Choroid plexus epithelial cell (primary cell): ENCODE results near the gene TBPL1.

ENCODE experiments used
- DNase-seq: peaks from one replicate; pipeline ENCODE4 v3.0.0-alpha.2; 2010; ENCODE audit warnings: low read depth
- H3K4me3 ChIP-seq: 2 replicates; pipeline ENCODE4 v1.5.1; 2011; ENCODE audit warnings: low read depth, mild to moderate bottlenecking, control low read depth, low read length, moderate library complexity
- CTCF ChIP-seq: conservative IDR thresholded peaks from 2 replicates; pipeline ENCODE4 v1.5.1; 2011; ENCODE audit warnings: low read depth, mild to moderate bottlenecking, control low read depth, inconsistent platforms, low read length, moderate library complexity

Gene TBPL1

GRCh38 chr6:134028438-134028837 is 75.4 kb downstream of the TBPL1 start:
- no peak for DNase-seq
- H3K4me3 ChIP-seq: no peak overlapping the region
- no peak for TF ChIP-seq CTCF

GRCh38 chr6:134029495-134030455 is 76.8 kb downstream of the TBPL1 start:
- TF ChIP-seq CTCF: no peak
- no peak overlapping the region for H3K4me3 ChIP-seq
- peak; percentile 94 for DNase-seq

GRCh38 chr6:134031696-134032255 is 78.8 kb downstream of the TBPL1 start:
- DNase-seq: peak; percentile 72
- H3K4me3 ChIP-seq: no peak overlapping the region
- TF ChIP-seq CTCF: no peak

GRCh38 chr6:134034478-134034877 is 81.5 kb downstream of the TBPL1 start:
- DNase-seq: no peak
- H3K4me3 ChIP-seq: no peak overlapping the region
- TF ChIP-seq CTCF: no peak

- no peak overlapping the region for H3K4me3 ChIP-seq
Observed at GRCh38 chr6:134034961-134035822, 82.2 kb downstream of the TBPL1 start.

GRCh38 chr6:134035823-134036296 is 82.8 kb downstream of the TBPL1 start:
- no peak for TF ChIP-seq CTCF
- no peak overlapping the region for H3K4me3 ChIP-seq
- peak; percentile 35 for DNase-seq

More at GRCh38 chr6:134034961-134035822, 82.2 kb downstream of the TBPL1 start:
- TF ChIP-seq CTCF: no peak
- DNase-seq: no peak
